ENCODE results near the gene LRRC8D.

The LRRC8D gene

DNA sequence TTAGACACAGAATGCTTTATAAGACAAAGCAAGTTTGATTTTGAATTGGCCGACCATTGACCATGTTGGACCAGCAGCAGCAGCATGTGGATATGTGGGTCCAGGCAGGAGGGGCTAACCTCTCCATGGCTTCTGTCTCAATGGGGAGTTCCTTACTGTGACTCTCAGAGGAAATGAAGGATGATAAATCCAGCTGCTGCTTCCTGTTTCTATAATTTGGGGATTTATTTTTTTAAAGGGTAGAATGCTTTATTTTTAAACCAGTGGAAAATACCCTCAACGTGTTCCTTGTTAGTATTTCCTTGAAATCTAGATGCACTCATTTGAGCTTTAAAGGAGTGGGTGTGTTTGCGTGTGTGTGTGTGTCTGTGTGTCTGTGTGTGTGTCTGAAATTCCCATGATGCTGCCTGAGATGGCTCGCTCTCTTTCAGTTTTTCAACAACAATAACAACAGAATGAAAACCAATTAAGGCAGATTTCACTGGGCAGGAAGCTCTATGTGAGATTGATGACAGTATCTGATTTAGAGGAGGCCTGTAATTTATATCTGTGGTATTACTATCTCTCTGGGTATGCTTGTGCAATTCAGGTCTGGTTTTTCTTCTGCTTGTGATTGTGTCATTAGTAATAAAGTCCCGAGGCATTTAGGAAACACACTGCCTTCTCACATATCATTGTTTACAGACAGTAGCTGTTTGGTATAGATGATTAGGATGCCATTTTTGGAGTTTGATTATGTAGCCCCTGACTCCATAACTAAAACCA lies 88.0 kb downstream of the LRRC8D start:
- TF ChIP-seq, protein P1, sequence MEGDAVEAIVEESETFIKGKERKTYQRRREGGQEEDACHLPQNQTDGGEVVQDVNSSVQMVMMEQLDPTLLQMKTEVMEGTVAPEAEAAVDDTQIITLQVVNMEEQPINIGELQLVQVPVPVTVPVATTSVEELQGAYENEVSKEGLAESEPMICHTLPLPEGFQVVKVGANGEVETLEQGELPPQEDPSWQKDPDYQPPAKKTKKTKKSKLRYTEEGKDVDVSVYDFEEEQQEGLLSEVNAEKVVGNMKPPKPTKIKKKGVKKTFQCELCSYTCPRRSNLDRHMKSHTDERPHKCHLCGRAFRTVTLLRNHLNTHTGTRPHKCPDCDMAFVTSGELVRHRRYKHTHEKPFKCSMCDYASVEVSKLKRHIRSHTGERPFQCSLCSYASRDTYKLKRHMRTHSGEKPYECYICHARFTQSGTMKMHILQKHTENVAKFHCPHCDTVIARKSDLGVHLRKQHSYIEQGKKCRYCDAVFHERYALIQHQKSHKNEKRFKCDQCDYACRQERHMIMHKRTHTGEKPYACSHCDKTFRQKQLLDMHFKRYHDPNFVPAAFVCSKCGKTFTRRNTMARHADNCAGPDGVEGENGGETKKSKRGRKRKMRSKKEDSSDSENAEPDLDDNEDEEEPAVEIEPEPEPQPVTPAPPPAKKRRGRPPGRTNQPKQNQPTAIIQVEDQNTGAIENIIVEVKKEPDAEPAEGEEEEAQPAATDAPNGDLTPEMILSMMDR (IDR thresholded peaks at IDR 0.05; ENCODE audit: extremely low read depth, missing control alignments), result no peak
- peak; percentile 34 for DNase-seq (ENCODE audit: low spot score)

DNA sequence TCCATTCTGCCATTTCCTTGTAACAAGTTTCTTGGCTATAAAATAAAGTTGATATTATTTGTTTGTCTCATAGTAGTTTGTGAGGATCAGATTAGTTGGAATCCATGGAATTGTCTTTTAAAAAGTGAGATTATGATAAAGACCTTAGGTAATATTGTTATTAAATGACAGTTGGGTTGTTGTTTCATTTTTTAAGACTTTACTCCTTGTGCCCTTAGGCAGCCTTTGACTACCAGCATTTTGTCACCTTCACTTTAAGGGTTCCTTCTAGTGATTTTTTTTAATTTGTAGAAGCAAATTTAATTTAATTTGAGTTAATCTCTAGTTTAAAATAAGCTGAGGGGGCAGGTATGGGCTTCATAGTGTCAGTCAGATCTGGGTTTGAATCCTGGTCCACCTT lies 89.4 kb downstream of the LRRC8D start:
- no peak for DNase-seq (ENCODE audit: low spot score)
- TF ChIP-seq, protein P1 (IDR thresholded peaks at IDR 0.05; ENCODE audit: extremely low read depth, missing control alignments), result no peak

DNA sequence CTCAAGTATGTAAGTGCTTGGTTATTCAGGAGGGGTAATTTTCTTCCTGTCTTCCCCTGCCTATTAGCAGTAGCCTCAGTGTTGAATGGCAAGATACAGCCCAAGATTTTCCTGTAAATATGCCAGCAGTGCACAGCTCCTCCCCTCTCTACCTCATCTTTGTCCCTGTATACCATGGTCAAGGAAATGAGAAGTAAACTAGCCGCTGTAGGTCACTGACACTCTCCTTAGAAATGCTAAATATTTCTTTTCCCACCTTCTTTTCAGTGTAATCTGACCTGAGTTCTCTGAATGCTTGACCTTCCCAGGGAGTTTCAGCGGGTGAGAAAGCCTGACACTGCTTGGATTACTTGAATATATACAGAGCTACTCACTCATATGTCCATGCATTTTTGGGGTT lies 89.9 kb downstream of the LRRC8D start:
- TF ChIP-seq, protein P1 (IDR thresholded peaks at IDR 0.05; ENCODE audit: extremely low read depth, missing control alignments), result no peak
- DNase-seq (ENCODE audit: low spot score), result no peak

- DNase-seq (ENCODE audit: low spot score), result no peak
- TF ChIP-seq, protein P1 (IDR thresholded peaks at IDR 0.05; ENCODE audit: extremely low read depth, missing control alignments), result no peak
Observed at GRCh38 chr1:89911191-89911991, 90.6 kb downstream of the LRRC8D start.

DNA sequence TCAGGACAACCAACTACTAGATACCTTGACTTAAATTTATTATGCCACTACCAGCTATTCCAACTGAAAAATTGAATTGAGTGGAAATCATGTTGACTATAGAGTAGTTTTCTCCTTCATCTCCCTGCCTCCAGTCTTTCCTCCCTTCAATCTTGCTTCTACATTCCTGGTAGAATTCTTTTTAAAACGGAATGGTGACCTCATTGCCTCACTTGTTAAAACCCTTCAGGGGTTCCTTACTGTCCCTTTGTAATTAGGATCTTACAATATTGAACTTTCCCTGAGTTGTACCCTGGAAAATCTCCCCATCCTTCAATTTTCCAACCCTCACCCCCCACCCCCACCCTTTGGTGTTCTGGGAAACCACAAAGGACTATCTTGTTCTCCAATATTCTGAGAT lies 91.2 kb downstream of the LRRC8D start:
- DNase-seq (ENCODE audit: low spot score), result no peak

DNA sequence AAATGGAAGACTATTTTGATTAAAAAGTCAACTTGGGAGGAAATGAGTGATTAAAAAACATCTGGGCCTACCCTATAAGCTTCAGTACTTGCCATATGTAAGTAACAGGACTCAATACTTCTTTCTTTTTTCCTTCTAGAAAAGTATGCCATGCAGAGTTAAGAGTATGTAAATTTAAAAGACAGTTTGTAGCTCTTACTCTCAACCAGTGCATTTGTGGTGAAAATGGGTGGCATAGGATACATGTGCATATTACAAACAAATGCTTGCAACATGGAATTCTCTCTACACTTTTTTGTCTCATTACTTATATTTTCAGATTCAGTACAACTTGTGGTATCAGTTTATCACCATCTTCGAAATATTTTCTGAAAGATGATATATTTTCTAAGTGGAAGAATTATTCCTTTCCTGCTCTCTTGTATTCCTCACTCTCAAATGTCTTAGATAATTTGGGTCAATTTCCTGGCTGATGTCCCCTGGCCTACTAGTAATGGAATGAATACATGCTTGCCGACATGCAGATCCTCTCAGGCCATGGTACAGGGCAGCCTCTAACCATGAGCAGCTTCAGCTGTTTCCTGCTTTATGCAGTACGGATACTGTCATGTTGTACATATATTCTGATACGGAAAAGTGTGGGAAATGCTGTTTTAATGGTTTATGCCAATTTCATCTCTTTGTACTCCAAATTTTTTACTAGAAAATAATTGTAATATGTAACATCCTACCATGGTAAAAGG lies 92.7 kb downstream of the LRRC8D start:
- DNase-seq (ENCODE audit: low spot score), result no peak
- TF ChIP-seq, protein P1 (IDR thresholded peaks at IDR 0.05; ENCODE audit: extremely low read depth, missing control alignments), result no peak

More for the DNA sequence above, 91.2 kb downstream of the LRRC8D start:
- TF ChIP-seq, protein P1 (IDR thresholded peaks at IDR 0.05; ENCODE audit: extremely low read depth, missing control alignments), result no peak

Data from GM20000 (cell line).